ENCODE results near the gene ADGRV1.
A peak's percentile ranks its signal among the peaks of the same experiment; 100 is the strongest.
"Not testable (repeated sequence)": the region's sequence is repeated elsewhere in the genome, so short reads cannot be mapped to it uniquely, and the experiment has no call there.

ADGRV1 gene

GRCh38 chr5:90740244-90740799, 181.7 kb downstream of the ADGRV1 start:
- no peak for DNase-seq (ENCODE audit: low spot score)

DNA sequence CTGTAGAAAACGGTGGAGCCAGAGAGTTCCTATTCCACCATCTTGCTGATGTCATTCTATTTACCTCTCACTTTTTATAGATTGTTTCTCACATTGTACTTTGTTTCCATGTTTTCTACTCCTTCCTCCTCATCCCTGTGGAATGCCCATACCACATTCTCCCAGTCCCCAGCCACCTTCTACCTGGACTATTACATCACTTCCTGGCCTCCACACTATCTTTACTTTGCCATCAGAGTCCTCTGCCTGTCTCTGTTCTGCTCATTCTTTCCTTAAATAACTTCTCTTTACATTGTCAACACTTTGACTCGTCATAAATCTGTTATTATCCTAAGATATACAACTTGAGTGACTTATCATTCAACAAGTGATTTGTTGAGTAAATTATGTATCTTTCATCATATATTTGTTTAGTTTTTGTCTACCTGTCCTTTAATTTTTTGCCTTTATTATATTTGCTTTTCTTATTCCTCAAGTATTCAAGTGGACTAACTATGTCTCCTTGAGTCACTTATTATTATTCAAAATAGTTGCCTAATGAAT, 182.5 kb downstream of the ADGRV1 start:
- DNase-seq (ENCODE audit: low spot score): no peak

DNA sequence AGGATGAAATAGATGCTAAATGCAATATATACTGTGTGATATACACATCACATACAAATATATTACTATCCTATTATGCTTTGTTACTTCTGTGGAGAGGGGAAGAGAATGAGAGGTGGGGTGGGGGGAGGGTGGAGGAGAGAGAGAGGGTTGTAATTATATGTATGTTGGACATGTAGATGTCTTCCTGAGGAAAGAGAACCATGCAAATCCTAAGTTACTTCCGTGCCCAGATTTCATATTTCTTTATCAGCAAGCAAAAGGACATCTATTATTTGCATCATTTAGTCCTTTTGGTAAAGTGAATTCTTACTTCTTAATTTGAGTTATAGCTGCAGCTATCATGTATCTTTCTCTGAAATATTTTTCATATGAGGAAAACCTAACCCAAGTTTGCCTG, 187.5 kb downstream of the ADGRV1 start:
- DNase-seq (ENCODE audit: low spot score): no peak

DNA sequence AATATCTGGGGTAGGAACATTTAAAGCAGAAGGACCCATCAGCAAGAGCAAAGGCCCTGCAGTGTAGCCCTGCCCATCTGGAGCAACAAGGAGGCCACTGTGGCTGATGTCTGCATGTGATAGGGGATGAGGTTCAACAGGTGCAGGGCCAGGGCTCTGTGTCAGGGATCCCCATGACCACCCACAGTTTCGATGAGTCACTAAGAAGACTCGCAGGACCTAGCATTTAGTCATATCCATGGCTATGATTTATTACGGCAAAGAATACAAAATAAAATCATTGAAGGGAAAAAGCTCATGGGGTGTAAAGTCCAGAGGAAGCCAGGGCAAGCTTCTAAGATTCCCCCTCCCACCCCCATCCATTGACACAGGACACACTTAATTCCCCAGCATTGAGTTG, 188.6 kb downstream of the ADGRV1 start:
- DNase-seq (ENCODE audit: low spot score): no peak

DNA sequence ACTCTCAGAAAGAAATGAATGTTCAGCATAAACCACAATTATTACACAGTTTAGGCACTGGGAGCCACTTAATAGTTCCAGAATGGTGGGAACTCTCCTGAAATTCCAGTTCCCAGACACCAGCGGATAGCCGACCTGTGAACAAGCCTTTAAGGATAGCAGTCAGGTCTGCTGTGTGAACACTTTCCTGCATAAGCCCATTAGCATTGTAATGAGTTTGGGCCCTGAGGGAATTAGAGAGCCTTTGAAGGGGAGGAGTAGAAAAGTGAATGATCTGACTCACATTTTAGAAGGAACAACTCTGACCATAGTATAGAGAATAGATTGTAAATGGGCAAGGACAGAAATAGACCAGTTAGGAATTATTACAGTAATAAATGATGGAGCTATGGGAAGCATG, 189.1 kb downstream of the ADGRV1 start:
- no peak for DNase-seq (ENCODE audit: low spot score)

GRCh38 chr5:90759119-90759518, 200.5 kb downstream of the ADGRV1 start:
- no peak for DNase-seq (ENCODE audit: low spot score)

GRCh38 chr5:90767710-90768109, 209.1 kb downstream of the ADGRV1 start:
- no peak for DNase-seq (ENCODE audit: low spot score)

DNA sequence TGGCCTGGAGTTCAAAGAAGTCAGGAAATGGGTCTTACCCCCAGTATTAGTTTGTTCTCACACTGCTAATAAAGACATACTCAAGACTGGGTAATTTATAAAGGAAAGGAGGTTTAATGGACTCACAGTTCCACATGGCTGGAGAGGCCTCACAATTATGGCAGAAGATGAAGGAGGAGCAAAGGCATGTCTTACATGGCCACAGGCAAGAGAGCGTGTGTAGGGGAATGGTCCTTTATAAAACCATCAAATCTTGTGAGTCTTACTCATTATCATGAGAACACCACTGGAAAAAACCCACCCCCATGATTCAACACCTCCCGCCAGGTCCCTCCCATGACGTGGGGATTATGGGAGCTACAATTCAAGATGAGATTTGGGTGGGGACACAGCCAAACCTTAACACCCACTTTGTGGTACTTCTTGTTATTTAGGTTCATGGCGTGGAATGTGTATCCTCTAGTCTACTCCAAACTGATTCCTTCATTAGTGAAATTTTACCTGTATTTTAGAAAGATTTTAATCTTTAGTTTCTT, 211.5 kb downstream of the ADGRV1 start:
- DNase-seq (ENCODE audit: low spot score): not testable (repeated sequence)

- DNase-seq (ENCODE audit: low spot score): no peak
These were observed 219.4 kb downstream of the ADGRV1 start for GRCh38 chr5:90777959-90778358.

DNA sequence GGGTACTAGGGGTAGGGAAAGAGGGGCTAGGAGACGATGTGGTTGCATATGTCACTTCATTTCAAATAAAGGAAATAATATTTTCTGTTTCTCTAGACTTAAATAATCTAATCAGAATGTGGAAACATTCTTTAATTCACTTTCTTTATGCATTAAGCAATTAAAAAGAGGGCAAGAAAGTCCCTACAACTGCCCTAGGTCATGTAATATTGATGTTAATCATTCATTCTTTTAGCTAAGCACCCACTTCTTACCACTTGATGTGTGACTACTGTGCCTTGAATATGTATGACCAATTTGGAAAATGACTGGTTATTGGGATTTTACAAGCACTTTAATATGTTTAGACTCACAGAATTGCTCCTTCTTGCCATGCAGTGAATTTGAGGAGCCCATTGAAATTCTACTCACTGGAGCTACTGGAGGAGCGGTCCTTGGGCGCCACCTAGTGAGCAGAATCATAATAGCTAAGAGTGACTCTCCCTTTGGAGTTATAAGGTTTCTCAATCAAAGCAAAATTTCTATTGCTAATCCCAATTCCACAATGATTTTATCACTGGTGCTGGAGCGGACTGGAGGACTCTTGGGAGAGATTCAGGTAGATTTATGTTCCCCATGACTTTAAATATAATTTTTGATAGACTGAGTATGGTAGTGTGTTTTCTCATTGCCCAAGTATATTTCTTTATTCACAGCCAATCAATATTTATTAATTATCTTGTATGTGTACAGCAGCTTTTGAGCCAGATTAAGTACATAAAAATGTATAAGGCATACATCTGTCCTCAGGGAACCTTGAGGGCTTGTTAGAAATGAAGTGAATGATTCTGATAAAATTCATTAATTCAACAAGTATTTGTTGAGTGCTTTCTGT, 225.1 kb downstream of the ADGRV1 start:
- DNase-seq (ENCODE audit: low spot score): peak; percentile 63

DNA sequence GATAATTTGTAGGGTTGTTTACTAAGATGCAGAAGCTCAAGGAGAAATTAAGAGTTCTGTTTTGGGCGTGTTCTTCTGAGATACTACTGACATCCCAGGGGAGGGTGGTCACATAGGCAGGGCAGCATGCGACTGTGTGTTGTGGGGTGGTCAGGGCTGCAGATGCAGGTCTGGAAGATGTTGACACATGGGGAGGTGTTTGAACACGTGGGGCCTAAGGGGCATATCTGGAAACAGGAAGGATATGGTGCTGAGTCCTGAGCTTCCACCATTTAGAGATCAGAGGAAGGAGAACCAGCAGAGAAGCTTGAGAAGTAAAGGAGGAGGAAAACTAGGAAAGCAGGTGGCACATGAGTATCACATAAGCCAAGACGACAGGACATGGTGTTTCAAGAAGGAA, 228.2 kb downstream of the ADGRV1 start:
- no peak for DNase-seq (ENCODE audit: low spot score)

GRCh38 chr5:90792725-90793124, 234.1 kb downstream of the ADGRV1 start:
- DNase-seq (ENCODE audit: low spot score): no peak

DNA sequence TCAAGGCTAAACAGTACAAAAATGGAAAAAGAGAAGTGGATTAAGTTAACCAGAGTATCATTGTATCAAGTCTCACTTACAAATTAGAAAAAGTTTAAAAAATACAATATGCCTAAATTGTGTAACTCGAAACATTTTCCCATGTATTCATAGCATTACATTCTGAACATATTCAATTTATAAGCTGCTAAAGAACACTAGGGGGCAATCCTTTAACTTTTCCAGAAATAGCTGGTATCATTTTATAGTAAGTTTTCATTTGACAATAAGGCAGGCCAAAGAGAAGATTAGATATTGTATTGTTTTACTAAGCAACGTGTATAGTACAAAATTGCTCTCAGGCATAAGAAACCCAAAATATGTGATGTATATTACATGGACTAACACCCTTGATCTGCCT, 234.6 kb downstream of the ADGRV1 start:
- no peak for DNase-seq (ENCODE audit: low spot score)

DNA sequence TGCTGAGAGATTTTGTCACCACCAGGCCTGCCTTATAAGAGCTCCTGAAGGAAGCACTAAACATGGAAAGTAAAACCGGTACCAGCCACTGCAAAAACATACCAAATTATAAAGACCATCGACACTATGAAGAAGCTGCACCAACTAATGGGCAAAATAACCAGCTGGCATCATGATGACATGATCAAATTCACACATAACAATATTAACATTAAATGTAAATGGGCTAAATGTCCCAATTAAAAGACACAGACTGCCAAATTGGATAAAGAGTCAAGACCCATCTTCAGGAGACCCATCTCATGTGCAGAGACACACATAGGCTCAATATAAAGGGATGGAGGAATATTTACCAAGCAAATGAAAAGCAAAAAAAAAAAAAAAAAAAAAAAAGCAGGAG, 238.3 kb downstream of the ADGRV1 start:
- DNase-seq (ENCODE audit: low spot score): not testable (repeated sequence)

DNA sequence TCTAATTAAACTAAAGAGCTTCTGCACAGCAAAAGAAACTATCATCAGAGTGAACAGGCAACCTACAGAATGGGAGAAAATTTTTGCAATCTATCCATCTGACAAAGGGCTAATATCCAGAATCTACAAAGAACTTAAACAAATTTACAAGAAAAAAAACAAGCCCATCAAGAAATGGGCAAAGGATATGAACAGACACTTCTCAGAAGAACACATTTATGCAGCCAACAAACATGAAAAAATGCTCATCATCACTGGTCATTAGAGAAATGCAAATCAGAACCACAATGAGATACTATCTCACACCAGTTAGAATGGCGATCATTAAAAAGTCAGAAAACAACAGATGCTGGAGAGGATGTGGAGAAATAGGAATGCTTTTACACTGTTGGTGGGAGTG, 241.5 kb downstream of the ADGRV1 start:
- DNase-seq (ENCODE audit: low spot score): not testable (repeated sequence)

GRCh38 chr5:90800515-90800914, 241.9 kb downstream of the ADGRV1 start:
- DNase-seq (ENCODE audit: low spot score): not testable (repeated sequence)

DNA sequence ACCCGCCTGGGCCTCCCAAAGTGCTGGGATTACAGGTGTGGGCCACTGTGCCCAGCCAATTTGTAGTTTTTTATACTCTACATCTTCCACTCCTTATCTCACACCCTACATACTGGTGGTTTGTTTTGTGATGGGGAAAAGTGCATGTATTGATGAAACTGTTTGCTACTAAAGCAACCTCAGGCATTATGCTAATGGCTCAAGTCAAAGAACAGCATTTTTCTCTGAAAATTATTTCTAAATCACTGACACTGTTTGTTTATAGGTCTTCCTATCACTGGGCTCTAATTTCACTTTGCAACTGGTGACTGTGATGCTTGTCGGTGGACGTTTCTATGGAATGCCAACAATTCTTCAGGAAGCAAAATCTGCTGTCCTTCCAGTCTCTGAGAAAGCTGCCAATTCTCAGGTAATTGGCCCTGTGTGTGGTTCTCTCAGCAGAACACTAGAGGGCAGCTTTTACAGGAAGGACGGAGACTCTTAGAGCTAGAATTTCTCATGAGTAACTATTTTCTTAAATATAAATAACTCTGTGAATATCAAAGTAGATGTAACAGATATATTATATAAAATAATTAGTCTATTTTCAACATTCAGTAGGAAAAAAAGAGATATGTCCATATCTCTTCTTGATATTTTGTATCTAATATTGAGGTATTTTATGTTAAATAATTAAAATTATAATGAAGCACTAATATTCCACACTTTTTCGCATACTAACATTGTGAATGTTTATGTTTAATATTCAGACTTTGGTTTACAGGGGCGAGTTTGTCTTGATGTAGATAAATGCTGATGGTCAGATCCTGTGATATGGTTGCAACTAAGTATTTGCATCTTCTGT, 244.1 kb downstream of the ADGRV1 start:
- DNase-seq (ENCODE audit: low spot score): peak; percentile 41

DNA sequence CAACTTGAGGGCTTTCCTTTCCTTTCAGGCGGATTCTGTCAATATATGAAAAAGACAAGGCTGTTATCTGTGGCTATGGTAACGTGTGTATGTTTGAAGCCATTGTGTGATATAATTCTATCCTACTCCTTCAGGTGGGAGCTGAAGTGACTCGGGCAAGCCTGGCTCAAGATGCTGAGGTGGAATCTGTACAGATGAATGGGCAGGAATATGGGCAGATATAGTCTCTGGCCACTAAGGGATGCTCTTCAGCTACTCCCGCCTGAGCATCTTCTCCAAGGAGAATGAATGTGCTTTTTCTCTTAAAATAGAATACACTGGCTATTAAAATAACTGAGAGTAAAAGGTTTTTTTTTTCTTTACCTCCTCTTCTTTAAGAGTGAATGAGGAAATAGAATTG, 244.8 kb downstream of the ADGRV1 start:
- DNase-seq (ENCODE audit: low spot score): no peak

GRCh38 chr5:90803876-90804275, 245.3 kb downstream of the ADGRV1 start:
- no peak for DNase-seq (ENCODE audit: low spot score)

- no peak for DNase-seq (ENCODE audit: low spot score)
These were observed 248.9 kb downstream of the ADGRV1 start for GRCh38 chr5:90807496-90807895.

DNA sequence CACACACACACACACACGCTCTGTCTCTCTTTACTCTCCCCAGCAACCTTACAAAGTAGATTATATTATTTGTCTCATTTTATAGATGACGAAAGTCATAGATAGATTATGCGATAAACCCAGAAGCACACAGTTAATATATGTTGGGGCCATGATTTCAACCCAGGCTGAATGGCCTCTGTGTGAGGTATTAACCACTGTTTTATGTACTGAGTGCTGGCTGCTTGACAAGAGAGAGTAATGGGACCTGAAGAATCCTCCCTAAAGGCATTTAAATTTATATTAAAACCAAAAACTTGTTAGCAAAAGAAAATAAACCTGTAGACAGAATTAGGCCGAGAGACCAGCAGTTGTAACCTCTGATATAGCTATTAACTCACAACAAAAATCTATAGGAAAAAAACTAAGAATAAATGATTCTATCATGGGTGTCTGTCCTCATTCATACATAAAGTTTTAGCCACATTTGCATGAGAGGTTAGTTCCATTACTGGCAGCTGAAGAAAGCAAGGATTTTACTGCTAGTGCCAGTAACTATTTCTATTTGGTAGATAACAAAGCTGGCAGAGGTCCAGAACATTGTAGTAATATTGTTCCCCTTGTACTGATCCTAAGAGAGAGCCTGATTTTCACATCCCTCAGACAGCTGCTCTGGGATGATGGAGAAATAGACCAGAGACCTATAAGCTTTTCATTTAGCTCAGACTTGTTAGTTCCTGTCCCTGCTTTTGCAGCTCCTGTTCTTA, 250.9 kb downstream of the ADGRV1 start:
- no peak for DNase-seq (ENCODE audit: low spot score)

All from SK-N-DZ (cell line).